ENCODE results near the gene DGCR8.
"Not testable (repeated sequence)": the region's sequence is repeated elsewhere in the genome, so short reads cannot be mapped to it uniquely, and the experiment has no call there.

Gene DGCR8

GRCh38 chr22:20158391-20159036 is 78.5 kb downstream of the DGCR8 start:
- no peak for DNase-seq (ENCODE audit: extremely low read depth, insufficient read length)
- TF ChIP-seq CTCF (IDR thresholded peaks at IDR 0.05; ENCODE audit: insufficient read depth, low read length, poor library complexity, severe bottlenecking), result no peak
- no peaks in the 10 kb centered on the region for H3K36me3 ChIP-seq (ENCODE audit: control insufficient read depth, insufficient read depth, low read length)
- no peaks in the 10 kb centered on the region; the same call in 1 of the 2 replicates for H3K27me3 ChIP-seq (replicated peaks; ENCODE audit: control insufficient read depth, insufficient read depth, low read length)
- H3K4me3 ChIP-seq (replicated peaks; ENCODE audit: low read depth, low read length), result no peak overlapping the region

GRCh38 chr22:20159076-20159475 is 79.0 kb downstream of the DGCR8 start:
- Histone ChIP-seq H3K36me3 (ENCODE audit: control insufficient read depth, insufficient read depth, low read length) (no peaks in the 10 kb centered on the region), H3K4me3 (replicated peaks; ENCODE audit: low read depth, low read length) (no peak overlapping the region), H3K27me3 (replicated peaks; ENCODE audit: control insufficient read depth, insufficient read depth, low read length) (no peaks in the 10 kb centered on the region; the same call in 1 of the 2 replicates)
- no peak for DNase-seq (ENCODE audit: extremely low read depth, insufficient read length)
- TF ChIP-seq CTCF (IDR thresholded peaks at IDR 0.05; ENCODE audit: insufficient read depth, low read length, poor library complexity, severe bottlenecking), result no peak

GRCh38 chr22:20159531-20159930 is 79.5 kb downstream of the DGCR8 start:
- H3K4me3 ChIP-seq (replicated peaks; ENCODE audit: low read depth, low read length); DNase-seq (ENCODE audit: extremely low read depth, insufficient read length); H3K36me3 ChIP-seq (ENCODE audit: control insufficient read depth, insufficient read depth, low read length); H3K27me3 ChIP-seq (replicated peaks; ENCODE audit: control insufficient read depth, insufficient read depth, low read length): not testable (repeated sequence)

- no peak for DNase-seq (ENCODE audit: extremely low read depth, insufficient read length)
- Histone ChIP-seq H3K4me3 (replicated peaks; ENCODE audit: low read depth, low read length) (no peak overlapping the region), H3K36me3 (ENCODE audit: control insufficient read depth, insufficient read depth, low read length) (no peaks in the 10 kb centered on the region), H3K27me3 (replicated peaks; ENCODE audit: control insufficient read depth, insufficient read depth, low read length) (no peaks in the 10 kb centered on the region; the same call in 1 of the 2 replicates)
- no peak for TF ChIP-seq CTCF (IDR thresholded peaks at IDR 0.05; ENCODE audit: insufficient read depth, low read length, poor library complexity, severe bottlenecking)
Measured at GRCh38 chr22:20160041-20160440, 80.0 kb downstream of the DGCR8 start.
